Ramos (cell line): ENCODE data around the gene ZBTB5.
"Not testable (repeated sequence)": the region's sequence is repeated elsewhere in the genome, so short reads cannot be mapped to it uniquely, and the experiment has no call there.

Source experiments
- in situ Hi-C: fragments of 300-500 bp; cut with MboI; formaldehyde crosslinking; loops from one replicate; pipeline ENCODE4 v1.14.3; 2022; ENCODE audit warnings: low sequenced_read_pairs; ENCODE audit not compliant: unreplicated experiment

The ZBTB5 gene

DNA sequence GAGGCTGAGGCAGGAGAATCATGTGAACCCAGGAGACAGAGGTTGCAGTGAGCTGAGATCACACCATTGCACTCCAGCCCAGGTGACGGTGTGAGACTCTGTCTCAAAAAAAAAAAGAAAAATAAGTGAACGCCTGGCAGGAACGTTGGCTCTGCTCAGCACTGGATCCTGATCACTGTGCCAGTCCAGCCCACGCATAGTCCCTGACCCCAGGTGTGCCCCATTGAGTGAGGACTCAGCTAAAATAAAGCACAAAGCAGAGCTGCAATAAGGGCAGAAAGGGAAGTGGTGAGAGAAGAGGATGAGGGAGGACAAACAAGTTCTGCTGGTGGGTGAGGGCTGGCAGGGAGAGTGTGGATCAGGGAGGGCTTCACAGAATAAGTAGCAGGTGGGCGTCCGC lies 38.4 kb downstream of the ZBTB5 start:
- in situ Hi-C loops: no loop called here

DNA sequence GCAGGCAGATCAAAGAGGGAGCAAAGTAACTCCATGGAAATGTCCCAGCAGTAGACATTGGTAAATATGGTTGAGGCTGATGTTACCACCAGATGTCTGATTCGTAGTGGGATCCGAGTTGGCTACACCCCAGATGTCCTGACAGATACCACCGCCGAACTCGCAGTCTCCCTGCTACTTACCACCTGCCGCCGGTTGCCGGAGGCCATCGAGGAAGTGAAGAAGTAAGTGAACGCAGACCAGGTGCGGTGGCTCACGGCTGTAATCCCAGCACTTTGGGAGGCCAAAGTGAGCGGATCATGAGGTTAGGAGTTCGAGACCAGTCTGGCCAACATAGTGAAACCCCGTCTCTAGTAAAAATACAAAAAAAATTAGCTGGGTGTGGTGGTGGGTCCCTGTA lies 38.8 kb downstream of the ZBTB5 start:
- in situ Hi-C loops: not testable (repeated sequence)

DNA sequence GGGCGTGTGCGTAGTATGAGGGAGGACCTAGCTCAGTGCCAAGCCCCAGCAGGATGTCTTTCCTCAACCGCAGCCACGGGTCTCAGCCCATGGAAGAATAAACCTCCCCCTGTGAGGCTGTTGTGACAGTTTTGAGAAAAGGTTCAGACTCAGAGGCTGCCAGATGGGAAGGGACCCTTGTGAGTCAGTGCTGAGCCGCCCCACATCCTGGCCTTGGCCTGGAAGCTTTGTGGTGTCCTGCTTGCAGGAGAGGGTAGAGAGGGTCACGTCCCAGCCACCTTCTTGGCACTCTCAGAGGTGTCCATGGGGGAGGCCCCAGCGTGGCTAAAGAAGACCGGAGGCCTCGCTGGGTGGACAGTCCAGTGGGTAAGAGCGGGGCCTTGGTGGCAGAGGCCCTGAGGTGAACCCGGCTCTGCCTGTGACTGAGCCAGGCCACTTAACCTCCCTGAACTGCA lies 39.9 kb downstream of the ZBTB5 start:
- in situ Hi-C loops: no loop called here

DNA sequence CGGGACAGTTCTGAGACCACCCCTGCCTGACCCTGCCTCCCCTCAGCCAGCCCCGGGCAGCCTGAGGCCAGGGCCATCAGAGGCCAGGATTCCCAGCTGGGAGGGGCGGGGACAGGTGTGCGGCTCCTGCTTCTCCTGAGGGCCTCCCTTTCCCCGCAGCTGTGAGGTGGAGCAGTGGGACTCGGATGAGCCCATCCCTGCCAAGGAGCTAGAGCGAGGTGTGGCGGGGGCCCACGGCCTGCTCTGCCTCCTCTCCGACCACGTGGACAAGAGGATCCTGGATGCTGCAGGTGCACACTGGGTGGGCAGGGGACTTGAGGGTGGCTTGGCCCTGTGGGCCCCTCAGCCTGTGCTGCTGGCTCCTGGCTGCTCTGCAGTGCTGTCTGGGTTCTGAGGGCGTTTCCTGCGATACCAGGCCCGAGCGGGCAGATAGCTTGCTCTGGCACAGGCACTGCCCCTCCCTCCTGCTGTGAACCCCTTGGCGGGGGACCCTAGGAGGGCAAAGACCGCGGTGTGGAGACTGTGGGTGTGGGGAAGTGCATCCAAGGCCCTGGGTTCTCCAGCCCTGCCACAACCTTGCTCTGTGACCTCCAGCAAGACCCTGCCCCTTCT lies 40.5 kb downstream of the ZBTB5 start:
- in situ Hi-C loops: no loop called here

DNA sequence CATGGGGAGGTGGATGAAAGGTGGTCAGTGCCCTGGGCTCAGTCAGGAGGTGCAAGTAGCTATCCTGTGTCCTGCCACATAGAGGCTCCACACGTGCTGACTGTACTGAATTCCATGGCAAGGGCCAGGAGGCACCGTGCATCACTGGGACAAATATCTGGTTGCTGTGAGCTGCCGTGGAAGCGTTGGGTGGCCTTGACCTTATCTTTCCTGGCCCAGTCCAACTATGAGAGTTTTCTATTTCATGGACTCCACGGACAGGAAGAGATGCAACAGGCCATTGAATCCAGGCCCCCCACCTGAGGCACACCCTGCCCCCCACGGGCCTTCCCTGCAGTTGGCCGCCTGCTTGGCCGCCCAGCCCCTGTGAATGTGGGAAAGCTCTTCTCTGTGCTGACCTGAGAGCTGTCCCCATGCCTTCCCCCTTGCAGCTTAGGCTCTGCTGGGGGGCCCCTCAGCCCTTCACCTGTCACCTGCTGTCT lies 41.0 kb downstream of the ZBTB5 start:
- in situ Hi-C loops: no loop called here

DNA sequence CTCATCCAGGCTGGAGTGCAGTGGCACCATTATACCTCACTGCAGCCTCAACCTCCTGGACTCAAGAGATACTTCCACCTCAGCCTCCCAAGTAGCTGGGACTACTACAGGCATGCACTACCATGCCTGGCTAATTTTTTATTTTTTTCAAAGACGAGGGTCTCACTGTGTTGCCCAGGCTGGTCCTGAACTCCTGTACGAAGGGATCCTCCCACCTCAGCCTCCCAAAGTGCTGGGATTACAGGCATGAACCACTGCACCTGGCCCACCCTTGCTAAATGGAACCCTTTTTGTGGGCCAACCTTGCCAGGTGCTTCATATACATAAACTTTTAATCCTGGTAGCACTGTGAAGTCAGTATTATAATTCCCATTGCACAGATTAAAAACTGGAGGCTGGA lies 41.7 kb downstream of the ZBTB5 start:
- in situ Hi-C loops: no loop called here

DNA sequence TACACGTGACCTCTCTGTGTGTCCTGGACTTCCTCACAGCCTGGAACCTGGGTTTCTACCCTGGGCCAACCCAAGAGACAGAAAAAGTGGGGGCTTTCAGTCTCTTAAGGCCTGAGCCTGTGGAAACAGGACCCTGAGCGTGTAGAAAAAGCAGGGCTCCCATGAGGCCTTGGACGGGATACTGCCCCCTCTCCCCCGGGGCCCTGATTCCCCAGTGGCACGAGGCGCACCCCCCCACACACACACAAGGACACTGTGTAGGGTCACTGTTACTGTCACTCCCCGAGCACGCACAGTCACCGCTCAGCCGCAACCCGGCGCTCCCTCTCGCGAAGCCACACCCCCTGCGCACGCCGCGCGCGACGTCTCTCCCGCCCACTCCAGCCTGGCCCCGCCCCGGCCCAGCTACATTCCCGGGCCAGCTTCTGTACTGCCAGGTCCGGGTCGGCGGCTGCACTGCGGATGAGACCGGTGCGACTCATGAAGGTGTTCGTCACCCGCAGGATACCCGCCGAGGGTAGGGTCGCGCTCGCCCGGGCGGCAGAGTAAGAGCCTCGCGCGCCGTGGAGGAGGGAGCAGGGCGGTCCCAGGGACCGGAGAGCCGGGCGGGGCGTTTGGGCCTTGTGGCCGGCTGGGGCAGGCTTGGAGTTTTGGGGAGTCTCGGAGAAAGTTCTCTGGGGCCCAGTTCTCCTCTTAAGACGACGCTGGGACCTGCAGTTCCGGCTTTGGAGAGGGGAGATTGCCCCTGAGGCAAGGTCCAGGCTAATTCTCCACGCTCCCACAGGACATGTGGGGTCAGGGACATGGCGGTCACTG lies 42.8 kb downstream of the ZBTB5 start, which contains the start of gene GRHPR:
Gene GRHPR, plus strand, starts transcription at position 408 of the 816 bp plus-strand sequence. Its CDS starts 55 bp downstream, at position 463.
- in situ Hi-C loops: no loop called here

DNA sequence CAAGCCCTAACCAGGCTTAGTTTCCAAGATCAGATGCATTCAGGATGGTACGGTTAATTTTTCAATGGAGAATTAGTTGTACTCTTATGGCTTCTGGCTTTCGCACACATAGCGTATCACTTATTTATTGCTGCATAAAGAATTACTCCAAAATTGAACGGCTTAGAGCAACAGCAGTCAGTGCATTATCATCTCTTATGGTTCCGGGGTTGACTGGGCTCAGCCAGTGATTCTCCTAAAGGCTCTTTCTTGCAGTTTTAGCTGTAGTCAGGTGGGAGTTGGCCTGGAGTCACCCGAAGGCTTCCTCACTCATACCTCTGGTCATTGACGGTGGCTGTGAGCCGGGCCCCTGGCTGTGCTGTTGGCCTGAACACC lies 43.3 kb downstream of the ZBTB5 start:
- in situ Hi-C loops: no loop called here

DNA sequence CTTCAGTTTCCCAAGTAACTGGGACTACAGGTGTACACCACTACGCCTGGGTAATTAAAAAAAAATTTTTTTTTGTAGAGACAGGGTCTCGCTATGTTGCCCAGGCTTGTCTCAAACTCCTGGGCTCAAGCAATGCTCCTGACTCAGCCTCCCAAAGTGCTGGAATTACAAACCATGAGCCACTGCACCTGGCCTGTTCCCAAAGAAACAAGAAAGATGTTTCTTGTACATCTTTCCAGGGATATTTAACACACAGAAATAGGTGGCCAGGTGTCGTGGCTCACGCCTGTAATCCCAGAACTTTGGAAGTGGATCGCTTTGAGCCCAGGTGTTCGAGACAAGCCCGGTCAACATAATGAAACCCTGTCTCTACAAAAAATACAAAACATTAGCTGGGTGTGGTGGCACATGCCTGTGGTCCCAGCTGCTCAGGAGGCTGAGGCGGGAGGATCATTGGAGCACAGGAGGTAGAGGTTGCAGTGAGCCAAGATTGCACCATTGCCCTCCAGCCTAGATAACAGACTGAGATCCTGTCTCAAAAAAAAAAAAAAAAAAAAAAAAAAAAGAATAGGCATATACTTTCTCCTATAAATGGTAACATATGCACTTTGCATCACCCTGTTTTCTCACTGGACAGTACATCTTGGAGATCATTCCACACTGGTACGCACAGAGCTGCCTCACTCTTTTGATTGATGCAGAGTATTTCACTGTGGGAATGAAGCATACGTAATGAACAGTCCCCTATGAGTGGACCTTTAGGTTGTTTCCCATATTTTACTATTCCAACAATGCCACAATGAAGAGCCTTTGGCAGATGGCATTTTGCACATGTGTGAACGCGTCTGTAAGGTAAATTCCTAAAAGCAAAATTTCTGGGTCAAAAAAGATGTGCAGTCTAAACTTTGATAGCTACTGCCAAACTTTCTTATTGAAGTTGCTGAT lies 44.7 kb downstream of the ZBTB5 start:
- in situ Hi-C loops: no loop called here

DNA sequence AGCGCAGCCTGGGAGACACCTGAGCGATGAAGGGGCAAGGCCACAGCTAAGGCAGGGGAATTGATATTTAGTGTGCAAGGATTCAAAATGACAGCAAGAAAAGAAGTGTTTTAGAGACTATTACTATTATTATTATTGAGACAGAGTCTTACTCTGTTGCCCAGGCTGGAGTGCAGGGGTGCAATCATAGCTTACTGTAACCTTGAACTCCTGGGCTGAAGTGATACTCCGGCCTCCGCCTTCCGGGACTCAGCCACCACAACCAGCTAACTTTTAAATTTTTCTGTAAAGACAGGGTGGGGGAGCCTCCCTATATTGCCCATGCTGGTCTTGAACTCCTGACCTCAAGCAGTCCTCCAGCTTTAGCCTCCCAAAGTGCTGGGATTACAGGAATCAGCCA lies 46.0 kb downstream of the ZBTB5 start:
- in situ Hi-C loops: no loop called here

DNA sequence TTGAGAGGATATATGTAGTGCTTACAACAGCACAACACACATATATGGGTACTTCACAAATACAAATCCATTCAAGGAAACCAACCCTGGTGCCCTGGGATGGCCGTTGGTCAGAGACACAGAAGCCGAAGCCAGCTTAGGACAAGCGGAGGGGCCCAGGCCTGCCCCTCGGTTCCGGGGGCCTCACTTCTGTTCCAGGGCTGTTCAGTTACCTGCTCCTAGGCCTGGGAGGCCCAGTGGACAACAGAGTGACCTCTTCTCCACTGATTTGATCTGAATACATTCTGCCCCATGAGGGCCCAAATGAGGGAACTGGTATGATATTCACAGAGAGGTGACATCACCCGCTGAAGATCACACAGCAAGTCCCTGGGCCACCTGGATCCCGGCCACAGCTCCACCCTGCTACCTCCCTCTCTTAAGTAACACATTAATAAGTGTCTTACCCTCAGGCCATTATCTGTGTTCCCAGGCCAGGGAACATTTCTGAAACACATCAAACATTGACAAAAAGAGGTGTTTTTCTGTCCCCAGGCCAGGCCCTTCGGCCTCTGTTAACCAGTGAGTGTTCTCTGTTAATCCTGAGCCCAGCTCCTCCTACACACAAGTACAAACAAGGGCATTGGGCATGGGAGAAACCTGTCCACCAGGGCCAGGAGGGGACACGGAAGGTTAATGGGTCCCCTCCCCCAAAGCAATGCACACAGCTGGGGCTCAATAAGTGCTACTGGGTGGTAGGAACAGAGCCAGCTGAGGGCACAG lies 47.2 kb downstream of the ZBTB5 start:
- in situ Hi-C loops: no loop called here

DNA sequence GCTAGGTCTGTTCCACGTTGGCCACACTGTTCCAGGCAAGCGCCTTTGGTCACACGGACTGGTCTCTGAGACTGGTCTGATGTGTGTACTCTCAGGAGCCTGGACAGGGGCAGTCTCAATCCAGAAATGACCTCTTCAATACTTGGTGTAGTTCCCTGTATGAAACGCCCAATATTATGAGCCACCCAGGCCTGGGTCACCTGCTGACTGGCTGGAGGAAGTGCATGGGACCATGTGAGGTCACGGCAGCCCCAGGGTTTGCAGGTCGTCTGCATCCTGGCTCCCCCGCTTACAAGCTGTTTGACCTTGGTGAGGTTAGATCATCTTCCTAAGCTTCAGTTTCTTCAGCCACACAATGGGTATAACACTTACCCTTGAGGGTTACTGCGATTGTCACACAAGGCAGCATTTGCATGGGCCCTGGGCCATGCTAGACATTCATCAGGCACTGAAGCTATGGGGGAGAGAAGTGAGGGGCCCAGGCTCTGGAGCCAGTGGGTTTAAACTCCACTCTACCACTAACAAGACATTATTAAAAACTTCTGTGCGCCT lies 47.9 kb downstream of the ZBTB5 start:
- in situ Hi-C loops: no loop called here

DNA sequence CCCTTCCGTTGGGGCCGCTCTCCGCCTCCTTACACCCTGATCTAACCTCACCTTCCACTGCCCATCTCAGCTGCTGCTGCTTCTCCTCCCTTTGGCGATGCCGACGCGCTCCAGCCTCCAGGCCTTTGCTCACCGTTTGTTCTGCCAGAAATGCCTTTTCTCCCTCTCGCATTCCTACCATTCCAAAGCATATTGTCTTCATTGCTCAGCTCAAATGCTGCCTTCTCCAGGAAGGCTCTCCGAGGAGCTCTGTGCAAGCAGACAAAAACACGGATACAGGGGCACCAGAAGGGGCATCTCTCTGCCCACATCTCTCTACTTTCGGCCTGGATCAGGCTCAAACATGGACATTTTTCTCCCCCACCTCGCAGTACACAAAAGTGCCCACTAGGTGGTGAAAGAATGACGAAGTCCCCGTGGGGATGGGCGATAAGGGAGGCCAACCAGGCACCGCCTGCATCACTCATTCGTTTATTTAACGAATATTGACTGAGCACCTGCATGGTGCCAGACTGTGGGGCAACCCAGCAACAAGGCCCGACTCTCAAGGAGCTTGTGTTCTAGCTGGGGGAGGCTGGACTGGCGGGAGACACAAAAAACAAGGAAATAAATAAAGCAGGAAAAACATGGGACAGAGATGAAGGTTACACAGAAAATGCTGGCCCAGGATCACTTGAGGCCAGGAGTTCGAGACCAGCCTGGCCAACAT lies 50.1 kb downstream of the ZBTB5 start:
- in situ Hi-C loops: no loop called here

DNA sequence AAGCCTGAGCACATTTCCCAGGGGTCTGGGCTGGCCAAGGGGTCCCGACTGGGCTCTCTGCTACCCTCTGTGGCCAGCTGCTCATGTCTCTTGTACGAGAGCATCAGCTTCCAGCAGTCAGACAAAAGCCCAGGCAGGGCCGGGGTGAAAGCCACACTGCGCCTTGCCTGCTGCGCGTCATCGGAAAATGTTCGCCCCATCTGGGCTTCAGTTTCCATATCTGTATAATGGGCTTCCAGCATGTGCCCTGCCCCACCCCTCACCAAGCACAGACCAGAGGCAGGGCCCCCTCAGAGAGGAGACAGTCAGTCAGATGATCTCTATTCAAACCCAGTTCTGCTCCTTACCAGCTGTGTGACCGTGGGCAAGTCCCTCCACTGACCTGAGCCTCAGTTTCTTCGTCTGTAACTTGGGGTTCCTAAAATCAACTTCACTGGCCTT lies 50.7 kb downstream of the ZBTB5 start:
- in situ Hi-C loops: no loop called here

DNA sequence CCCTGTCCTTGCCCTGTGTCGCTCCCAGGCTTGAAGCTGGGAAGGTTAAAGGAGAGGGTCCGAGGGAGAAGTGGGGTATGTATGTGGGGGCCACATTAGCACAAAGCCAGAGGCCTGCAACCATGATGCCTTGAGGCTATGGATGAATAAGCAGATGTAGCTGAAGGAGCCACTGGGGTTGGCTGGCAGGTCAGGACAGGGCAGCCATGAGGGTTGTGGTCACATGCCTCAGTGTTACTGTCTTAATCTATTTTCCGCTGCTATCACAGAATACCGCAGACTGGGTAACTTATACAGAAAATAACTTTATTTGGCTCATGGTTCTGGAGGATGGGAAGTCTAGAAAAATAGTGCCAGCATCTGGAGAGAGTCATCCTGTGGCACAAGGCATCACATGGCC lies 51.9 kb downstream of the ZBTB5 start:
- in situ Hi-C loops: no loop called here

DNA sequence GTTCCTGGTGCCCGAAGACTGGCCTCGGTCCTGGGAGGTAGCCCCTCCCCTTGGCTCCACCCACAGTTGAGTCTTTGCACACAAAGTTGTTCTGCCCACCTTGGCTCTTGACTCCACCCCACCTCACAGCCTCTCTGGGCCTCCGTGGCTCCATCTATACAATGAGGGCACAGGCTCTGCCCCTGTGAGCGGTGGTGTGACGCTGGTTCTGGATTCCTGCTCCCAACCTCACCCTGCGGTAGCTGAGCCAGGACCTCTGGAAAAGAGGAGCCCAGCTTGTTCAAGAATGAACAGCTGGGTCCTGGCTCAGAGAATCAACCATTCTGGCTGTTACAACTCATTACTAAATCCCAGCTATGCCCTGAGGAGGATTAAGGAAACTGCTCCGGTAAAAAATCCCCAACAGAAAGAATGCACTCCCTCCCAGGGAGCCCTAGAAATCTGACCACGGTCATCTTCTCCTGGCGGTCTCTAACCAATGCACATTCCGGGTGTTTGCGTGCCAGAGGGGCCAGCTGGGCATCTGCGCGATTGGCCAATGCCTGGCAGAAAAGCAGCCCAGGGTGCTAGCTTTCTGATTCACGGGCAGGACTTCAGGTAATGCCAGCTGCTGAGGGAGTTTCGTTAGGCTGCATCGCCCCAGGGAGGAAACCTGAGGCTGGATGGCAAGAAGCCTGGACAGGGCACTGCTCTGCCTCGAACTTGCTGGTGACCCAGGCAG lies 52.7 kb downstream of the ZBTB5 start:
- in situ Hi-C loops: no loop called here

DNA sequence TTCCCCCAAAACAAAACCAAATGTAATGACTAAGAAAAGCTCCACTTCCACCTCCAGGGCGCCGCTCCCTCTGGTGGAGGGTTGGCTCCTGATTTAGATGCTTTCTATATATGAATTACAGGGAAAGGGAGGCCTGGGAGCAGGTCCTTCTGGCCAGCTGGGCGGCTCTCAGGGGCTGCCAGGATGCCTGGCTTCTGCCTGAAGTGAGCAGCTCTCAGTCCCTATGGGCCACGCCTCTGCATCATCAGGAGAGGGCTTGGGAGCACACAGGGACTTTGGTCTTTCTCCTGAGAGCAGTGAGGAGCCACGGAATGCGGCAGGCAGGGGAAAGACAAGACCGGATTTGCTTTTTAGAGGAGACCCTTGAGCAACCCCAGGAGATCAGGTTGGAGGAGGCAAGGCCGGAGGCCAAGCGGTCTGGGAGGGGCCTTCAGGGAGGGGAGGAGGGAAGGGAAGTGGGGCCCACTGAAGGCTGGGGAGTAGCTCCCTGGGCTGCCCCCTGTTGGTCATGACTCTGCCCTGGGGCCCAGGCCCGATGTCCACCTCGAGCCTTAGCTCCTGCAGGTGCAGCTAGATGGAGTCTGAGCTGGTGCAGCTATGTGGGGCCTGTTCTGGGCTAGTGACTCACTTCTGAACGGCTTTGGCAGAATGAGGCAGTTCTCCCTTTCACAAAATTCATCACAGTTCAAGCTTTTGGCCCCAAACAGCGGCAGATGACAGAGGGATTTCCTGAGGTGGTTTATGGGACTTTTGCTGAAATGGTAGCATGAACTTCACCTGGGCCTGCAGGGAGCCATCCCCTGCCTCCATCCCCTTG lies 54.1 kb downstream of the ZBTB5 start:
- in situ Hi-C loops: no loop called here
